WTC11 (cell line): ENCODE data around the gene LY6G6C.

Experiments used
- ATF3 ChIP-seq: sonication (generic); formaldehyde crosslinking; conservative IDR thresholded peaks from 2 replicates; pipeline ENCODE4 v1.8.1; 2022; ENCODE audit warnings: mild to moderate bottlenecking, missing genetic modification reagents
- CTCF ChIP-seq: fragments of 200-600 bp; IDR thresholded peaks from 2 replicates; pipeline ENCODE4 v1.8.0; 2022; ENCODE audit warnings: antibody characterized with exemption
- MXD4 ChIP-seq: fragments of 250-450 bp; sonication (Bioruptor Pico); IDR thresholded peaks from 2 replicates; pipeline ENCODE4 v1.8.0; 2021; ENCODE audit warnings: mild to moderate bottlenecking, moderate library complexity, borderline replicate concordance
- NR3C1 ChIP-seq: sonication (generic); formaldehyde crosslinking; conservative IDR thresholded peaks from 2 replicates; pipeline ENCODE4 v1.8.1; 2023; ENCODE audit warnings: low read depth, mild to moderate bottlenecking, missing genetic modification reagents
- USF2 ChIP-seq: sonication (generic); formaldehyde crosslinking; IDR thresholded peaks from 2 replicates; pipeline ENCODE4 v1.8.1; 2023; ENCODE audit warnings: mild to moderate bottlenecking, missing genetic modification reagents, moderate library complexity
- ZNF396 ChIP-seq: fragments of 250-450 bp; sonication (Bioruptor Pico); IDR thresholded peaks from 2 replicates; pipeline ENCODE4 v1.8.0; 2021; ENCODE audit warnings: mild to moderate bottlenecking, moderate library complexity, borderline replicate concordance
- ZNF671 ChIP-seq: fragments of 250-450 bp; sonication (Bioruptor Pico); IDR thresholded peaks from 2 replicates; pipeline ENCODE4 v1.8.0; 2021; ENCODE audit warnings: mild to moderate bottlenecking
- TF ChIP-seq, protein P1 (sequence below): sonication (generic); formaldehyde crosslinking; IDR thresholded peaks from 2 replicates; pipeline ENCODE4 v1.8.0; 2022; ENCODE audit warnings: mild to moderate bottlenecking, missing genetic modification reagents
- TF ChIP-seq, protein P2 (sequence below): sonication (generic); formaldehyde crosslinking; IDR thresholded peaks from 2 replicates; pipeline ENCODE4 v1.8.1; 2023; ENCODE audit warnings: mild to moderate bottlenecking, missing genetic modification reagents

- TF ChIP-seq ATF3 (no peak), ZNF671 (CRISPR knock-in tag) (no peak), MXD4 (CRISPR knock-in tag) (no peak), NR3C1 (no peak), CTCF (no peak), USF2 (CRISPR knock-in tag) (no peak), ZNF396 (CRISPR knock-in tag) (no peak)
- TF ChIP-seq, protein P1, sequence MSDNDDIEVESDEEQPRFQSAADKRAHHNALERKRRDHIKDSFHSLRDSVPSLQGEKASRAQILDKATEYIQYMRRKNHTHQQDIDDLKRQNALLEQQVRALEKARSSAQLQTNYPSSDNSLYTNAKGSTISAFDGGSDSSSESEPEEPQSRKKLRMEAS (CRISPR knock-in tag): no peak
- TF ChIP-seq, protein P2, sequence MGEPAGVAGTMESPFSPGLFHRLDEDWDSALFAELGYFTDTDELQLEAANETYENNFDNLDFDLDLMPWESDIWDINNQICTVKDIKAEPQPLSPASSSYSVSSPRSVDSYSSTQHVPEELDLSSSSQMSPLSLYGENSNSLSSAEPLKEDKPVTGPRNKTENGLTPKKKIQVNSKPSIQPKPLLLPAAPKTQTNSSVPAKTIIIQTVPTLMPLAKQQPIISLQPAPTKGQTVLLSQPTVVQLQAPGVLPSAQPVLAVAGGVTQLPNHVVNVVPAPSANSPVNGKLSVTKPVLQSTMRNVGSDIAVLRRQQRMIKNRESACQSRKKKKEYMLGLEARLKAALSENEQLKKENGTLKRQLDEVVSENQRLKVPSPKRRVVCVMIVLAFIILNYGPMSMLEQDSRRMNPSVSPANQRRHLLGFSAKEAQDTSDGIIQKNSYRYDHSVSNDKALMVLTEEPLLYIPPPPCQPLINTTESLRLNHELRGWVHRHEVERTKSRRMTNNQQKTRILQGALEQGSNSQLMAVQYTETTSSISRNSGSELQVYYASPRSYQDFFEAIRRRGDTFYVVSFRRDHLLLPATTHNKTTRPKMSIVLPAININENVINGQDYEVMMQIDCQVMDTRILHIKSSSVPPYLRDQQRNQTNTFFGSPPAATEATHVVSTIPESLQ: no peak
Observed at GRCh38 chr6:31749301-31750036, 27.9 kb upstream of the LY6G6C start.
